NCI-H82 treated with DMSO at 0.1 percent for 48 hours (cell line): Measurements from ENCODE around the gene IFITM5.
"Not testable (repeated sequence)": the region's sequence is repeated elsewhere in the genome, so short reads cannot be mapped to it uniquely, and the experiment has no call there.

Source experiments
- DNase-seq: peaks from one replicate; lab custom pipeline; 2025; ENCODE audit not compliant: unreplicated experiment; lab: John Stamatoyannopoulos, UW

Gene IFITM5

GRCh38 chr11:313304-313786 lies 14.0 kb upstream of the IFITM5 start:
- DNase-seq = no peak

GRCh38 chr11:312092-312816 lies 12.9 kb upstream of the IFITM5 start:
- DNase-seq = no peak

- not testable (repeated sequence) for DNase-seq
Measured at GRCh38 chr11:311013-311748, 11.9 kb upstream of the IFITM5 start.

GRCh38 chr11:309979-310572 lies 10.8 kb upstream of the IFITM5 start:
- not testable (repeated sequence) for DNase-seq

- not testable (repeated sequence) for DNase-seq
Measured at GRCh38 chr11:308740-309665, 9.7 kb upstream of the IFITM5 start.

GRCh38 chr11:307766-308708 lies 8.7 kb upstream of the IFITM5 start, which contains the start of gene IFITM2:
IFITM2 (plus strand) TSS chr11:307816; CDS start chr11:308193, 377 bp downstream.
- not testable (repeated sequence) for DNase-seq

- no peak for DNase-seq
Measured at GRCh38 chr11:306645-307371, 7.5 kb upstream of the IFITM5 start.

- DNase-seq = no peak
Measured at GRCh38 chr11:305844-306211, 6.5 kb upstream of the IFITM5 start.

- no peak for DNase-seq
Measured at GRCh38 chr11:304915-305843, 5.9 kb upstream of the IFITM5 start.

- DNase-seq = no peak
Measured at GRCh38 chr11:304061-304506, 4.8 kb upstream of the IFITM5 start.

- DNase-seq = no peak
Measured at GRCh38 chr11:303363-303762, 4.0 kb upstream of the IFITM5 start.

GRCh38 chr11:299951-300735 lies 817 bp upstream of the IFITM5 start:
- DNase-seq = no peak

- no peak for DNase-seq
Measured at GRCh38 chr11:298406-299065, 790 bp downstream of the IFITM5 start.

GRCh38 chr11:297586-298405 lies 1.5 kb downstream of the IFITM5 start:
- no peak for DNase-seq

GRCh38 chr11:297051-297585 lies 2.2 kb downstream of the IFITM5 start:
- no peak for DNase-seq
